NCI-H1105 treated with DMSO at 0.1 percent for 48 hours (cell line): ENCODE results near the gene PILRB.
"Not testable (repeated sequence)": the region's sequence is repeated elsewhere in the genome, so short reads cannot be mapped to it uniquely, and the experiment has no call there.

Experiments
- DNase-seq: peaks from one replicate; lab custom pipeline; 2025; lab: John Stamatoyannopoulos, UW

PILRB gene

GRCh38 chr7:100356416-100357068, 1.4 kb upstream of the PILRB start:
- DNase-seq: no peak

- no peak for DNase-seq
These were observed 771 bp upstream of the PILRB start for GRCh38 chr7:100357131-100357561.

DNA sequence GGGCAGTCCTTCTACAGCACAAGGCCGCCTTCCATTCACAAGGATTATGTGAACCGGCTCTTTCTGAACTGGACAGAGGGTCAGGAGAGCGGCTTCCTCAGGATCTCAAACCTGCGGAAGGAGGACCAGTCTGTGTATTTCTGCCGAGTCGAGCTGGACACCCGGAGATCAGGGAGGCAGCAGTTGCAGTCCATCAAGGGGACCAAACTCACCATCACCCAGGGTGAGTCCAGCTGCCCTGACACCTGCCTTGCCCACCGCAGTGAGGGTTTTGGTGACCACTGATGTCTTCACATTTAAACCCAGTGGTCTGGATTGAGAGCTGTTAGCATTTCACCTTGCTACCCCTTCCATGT, 918 bp downstream of the PILRB start:
- no peak for DNase-seq

- no peak for DNase-seq
These were observed 2.4 kb downstream of the PILRB start for GRCh38 chr7:100360135-100360854.

- no peak for DNase-seq
These were observed 5.2 kb downstream of the PILRB start for GRCh38 chr7:100363098-100363497.

- DNase-seq: not testable (repeated sequence)
These were observed 5.9 kb downstream of the PILRB start for GRCh38 chr7:100363797-100364196.

GRCh38 chr7:100364480-100364879, 6.6 kb downstream of the PILRB start:
- no peak for DNase-seq

GRCh38 chr7:100365998-100366367, 8.1 kb downstream of the PILRB start:
- not testable (repeated sequence) for DNase-seq

DNA sequence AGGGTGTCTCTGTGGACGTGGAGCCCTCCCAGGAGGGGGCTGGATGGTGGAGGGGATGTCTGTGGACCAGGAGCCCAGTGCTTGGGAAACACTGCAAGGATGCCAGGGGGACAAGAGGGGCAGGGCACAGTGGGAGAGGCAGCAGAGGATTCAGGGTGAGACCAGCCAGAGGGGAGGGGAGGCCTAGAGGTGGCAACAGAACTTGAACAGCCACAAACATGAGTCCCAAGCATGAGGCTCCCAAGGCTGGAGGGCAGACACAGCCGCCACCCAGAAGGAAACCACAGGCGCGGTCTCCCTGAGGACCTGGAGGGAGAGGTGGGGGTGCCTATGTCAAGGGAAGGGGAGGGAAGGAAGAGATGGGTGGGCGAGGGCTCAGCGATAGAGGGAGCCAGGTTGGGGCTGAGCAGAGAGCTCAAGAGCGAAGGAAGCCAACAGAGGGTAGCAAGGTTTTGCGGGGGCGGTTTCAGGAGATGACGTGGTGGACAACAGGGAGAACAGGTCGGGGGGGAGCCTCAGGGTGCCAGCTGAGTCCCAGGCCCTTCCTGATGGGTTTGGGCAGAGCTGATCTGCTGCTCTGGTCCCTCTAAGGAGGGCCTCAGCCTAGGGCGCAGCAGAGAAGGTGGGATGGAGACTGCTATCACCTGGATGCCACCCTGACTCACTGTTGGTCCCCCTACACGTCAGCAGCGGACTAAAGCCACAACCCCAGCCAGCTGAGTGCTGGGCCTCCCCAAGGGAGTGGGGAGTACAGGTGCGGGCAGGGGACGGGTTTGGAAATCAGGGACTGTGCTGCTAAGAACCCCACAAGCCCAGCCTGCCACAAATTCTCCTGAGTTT, 8.7 kb downstream of the PILRB start:
- no peak for DNase-seq

- no peak for DNase-seq
These were observed 9.3 kb downstream of the PILRB start for GRCh38 chr7:100367251-100367620.

GRCh38 chr7:100367676-100368613, 10.0 kb downstream of the PILRB start:
- no peak for DNase-seq

GRCh38 chr7:100369105-100369504, 11.2 kb downstream of the PILRB start:
- no peak for DNase-seq

DNA sequence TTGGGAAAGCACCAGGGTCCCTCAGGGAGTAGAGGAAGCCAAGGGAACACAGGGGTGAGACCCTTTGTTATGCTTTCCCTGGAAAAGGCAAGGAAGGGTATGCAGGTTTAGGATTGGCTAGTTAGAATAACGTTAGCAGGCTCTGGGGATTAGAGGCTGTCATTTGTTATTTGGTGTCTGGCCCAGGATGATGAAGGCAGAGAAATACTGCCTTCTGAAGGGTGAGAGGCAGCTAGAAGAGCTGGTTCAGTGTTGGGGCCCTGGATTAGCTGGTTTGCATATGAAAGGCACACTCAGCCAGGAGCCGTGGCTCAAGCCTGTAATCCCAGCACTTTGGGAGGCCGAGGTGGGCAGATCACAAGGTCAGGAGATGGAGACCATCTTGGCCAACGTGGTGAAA, 12.4 kb downstream of the PILRB start:
- DNase-seq: no peak

- DNase-seq: no peak
These were observed 12.8 kb downstream of the PILRB start for GRCh38 chr7:100370746-100371145.

DNA sequence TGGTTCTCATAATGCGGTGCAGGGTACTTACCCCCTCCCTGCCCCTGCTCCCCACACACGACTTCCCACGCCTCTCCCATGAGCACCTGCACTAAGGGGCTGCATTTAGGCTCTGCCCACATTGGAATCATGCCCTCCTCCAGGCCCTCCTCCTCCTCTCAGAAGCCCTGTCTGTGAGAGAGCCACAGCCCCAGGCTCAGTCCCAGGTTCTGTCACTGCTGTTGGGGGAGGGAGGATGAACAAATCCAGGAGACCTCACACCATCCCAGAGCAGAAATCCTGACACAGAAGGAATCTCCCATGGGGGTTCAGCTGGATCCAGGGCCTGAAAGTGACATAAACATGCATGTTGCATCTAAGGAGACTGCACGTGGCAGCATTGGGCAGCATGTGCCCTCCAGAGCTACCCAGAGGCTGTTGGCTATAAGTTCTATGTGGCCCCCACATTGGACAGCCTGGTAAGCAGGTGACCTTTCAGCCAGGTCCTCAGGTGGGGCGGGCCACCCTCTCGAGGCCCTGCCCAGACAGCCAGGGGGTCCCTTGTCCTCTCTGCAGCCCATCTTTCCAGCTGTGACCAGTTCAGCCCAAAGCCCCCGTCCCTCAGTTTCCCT, 13.7 kb downstream of the PILRB start:
- DNase-seq: no peak

DNA sequence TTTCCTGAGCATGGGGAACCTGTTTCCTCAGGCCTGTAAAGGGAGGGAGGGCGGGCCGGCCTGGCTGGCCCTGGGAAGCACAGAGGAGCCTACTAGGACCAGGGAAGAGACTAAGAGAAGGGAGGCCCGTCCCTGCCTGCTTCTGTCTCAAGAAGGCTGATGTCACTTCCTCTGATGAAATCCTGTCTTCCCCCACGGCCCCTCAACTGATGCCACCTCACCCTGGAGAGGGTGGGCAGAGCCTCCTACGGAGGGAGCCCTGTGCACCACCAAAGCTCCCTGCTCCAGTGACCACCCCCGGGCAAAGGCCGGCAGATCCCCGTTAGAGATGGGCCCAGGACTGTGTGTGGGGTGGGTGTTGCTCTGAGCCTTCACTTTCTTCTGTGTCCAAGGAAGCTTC, 14.3 kb downstream of the PILRB start:
- no peak for DNase-seq

- no peak for DNase-seq
These were observed 14.8 kb downstream of the PILRB start for GRCh38 chr7:100372694-100373093.

DNA sequence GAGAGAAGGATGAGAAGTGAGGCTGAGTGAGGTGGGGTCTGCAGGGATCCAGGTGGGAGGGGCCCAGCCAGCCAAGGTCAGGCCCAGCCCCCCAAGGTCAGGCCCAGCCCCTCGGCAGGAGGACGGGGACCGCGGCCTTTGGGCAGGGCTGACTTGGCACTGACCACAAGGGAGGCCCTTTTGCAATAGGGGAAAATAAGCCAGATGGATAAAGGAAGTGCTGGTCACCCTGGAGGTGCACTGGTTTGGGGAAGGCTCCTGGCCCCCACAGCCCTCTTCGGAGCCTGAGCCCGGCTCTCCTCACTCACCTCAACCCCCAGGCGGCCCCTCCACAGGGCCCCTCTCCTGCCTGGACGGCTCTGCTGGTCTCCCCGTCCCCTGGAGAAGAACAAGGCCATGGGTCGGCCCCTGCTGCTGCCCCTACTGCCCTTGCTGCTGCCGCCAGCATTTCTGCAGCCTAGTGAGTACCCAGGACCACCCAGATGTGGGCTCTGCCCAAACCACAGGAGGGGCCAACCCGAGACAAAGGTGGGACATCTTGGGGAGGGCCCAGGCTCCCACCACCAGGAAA, 15.4 kb downstream of the PILRB start, which contains the start of gene PILRA:
Gene PILRA (plus strand): TSS at position 227 of the 571 bp plus-strand sequence. CDS start 170 bp downstream, at position 397.
- DNase-seq: no peak

DNA sequence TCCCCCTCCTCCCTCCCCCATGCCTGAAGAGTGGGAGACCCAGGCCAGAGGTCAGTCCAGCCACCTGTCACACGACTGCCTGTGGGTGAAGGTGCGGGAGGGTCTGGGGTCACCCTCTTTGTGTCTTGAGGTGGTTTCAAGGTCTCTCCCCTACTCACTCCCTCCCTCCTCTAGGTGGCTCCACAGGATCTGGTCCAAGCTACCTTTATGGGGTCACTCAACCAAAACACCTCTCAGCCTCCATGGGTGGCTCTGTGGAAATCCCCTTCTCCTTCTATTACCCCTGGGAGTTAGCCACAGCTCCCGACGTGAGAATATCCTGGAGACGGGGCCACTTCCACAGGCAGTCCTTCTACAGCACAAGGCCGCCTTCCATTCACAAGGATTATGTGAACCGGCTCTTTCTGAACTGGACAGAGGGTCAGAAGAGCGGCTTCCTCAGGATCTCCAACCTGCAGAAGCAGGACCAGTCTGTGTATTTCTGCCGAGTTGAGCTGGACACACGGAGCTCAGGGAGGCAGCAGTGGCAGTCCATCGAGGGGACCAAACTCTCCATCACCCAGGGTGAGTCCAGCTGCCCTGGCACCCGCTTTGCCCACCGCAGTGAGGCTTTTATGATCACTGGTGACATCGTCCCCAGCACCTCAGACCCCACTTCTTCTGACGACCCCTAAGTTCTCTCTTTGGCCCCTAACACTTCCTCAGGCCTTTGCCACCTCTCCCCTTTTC, 16.1 kb downstream of the PILRB start:
- not testable (repeated sequence) for DNase-seq

DNA sequence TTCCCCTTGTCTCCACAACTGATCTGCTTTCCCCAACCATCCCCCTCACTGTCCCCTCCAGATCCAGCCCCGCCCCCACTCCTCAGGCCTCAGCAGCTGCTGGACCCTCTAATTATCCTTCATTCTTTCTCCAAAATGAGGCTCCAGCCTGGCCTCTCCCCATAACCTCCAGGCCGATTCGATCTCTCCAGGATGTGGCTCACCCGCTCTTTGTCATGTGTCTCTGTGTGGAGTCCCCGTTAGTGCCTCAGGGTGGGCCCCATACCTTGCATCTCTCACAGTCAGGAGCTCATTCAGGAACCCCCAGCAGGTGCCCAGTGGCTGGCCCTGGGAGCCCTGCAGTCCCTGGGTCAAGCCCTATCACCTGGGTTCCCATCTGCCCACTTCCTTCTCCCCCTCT, 16.7 kb downstream of the PILRB start:
- DNase-seq: no peak
